Renal cortical epithelial cell (primary cell): ENCODE results near the gene LDHAL6A. TPM values are rescaled to one million over a fixed set of nuclear protein-coding genes. Genes with fewer than 3 reads are reported as not detected.
A peak's percentile ranks its signal among the peaks of the same experiment; 100 is the strongest.

ENCODE experiments used
- DNase-seq: peaks from one replicate; pipeline ENCODE4 v3.0.0-alpha.2; 2011; ENCODE audit warnings: low read depth
- total RNA-seq: library from RNA; depleted of rRNA; stranded (reverse); fragments of >200 nt; gene quantifications from 2 replicates; pipeline ENCODE4 v1.2.3, GENCODE V29; 2014

The LDHAL6A gene
- not detected in 2 replicates for total RNA-seq

- no peak for DNase-seq
Observed at GRCh38 chr11:18455686-18456372, at the start of gene LDHAL6A. TSS of gene LDHAL6A (plus strand) at chr11:18455856. CDS start at chr11:18456681, 825 bp downstream.

GRCh38 chr11:18407400-18407799, 48.3 kb upstream of the LDHAL6A start:
- peak; percentile 49 for DNase-seq

GRCh38 chr11:18408558-18409291, 46.9 kb upstream of the LDHAL6A start:
- peak; percentile 41 for DNase-seq

GRCh38 chr11:18416459-18416858, 39.2 kb upstream of the LDHAL6A start:
- no peak for DNase-seq

- DNase-seq = no peak
Observed at GRCh38 chr11:18419040-18419439, 36.6 kb upstream of the LDHAL6A start.

- DNase-seq = no peak
Observed at GRCh38 chr11:18420067-18420466, 35.6 kb upstream of the LDHAL6A start.

- no peak for DNase-seq
Observed at GRCh38 chr11:18427240-18427639, 28.4 kb upstream of the LDHAL6A start.

GRCh38 chr11:18429332-18429731, 26.3 kb upstream of the LDHAL6A start:
- no peak for DNase-seq

- no peak for DNase-seq
Observed at GRCh38 chr11:18438691-18439090, 17.0 kb upstream of the LDHAL6A start.

GRCh38 chr11:18449251-18449650, 6.4 kb upstream of the LDHAL6A start:
- DNase-seq = no peak

- peak; percentile 10 for DNase-seq
Observed at GRCh38 chr11:18452927-18453326, 2.7 kb upstream of the LDHAL6A start.

- peak; percentile 21 for DNase-seq
Observed at GRCh38 chr11:18457450-18457849, 1.8 kb downstream of the LDHAL6A start.

GRCh38 chr11:18459634-18460033, 4.0 kb downstream of the LDHAL6A start:
- no peak for DNase-seq

- no peak for DNase-seq
Observed at GRCh38 chr11:18461909-18462308, 6.3 kb downstream of the LDHAL6A start.

- no peak for DNase-seq
Observed at GRCh38 chr11:18463439-18463838, 7.8 kb downstream of the LDHAL6A start.

- DNase-seq = no peak
Observed at GRCh38 chr11:18466402-18466801, 10.7 kb downstream of the LDHAL6A start.

- no peak for DNase-seq
Observed at GRCh38 chr11:18468059-18468458, 12.4 kb downstream of the LDHAL6A start.

- DNase-seq = no peak
Observed at GRCh38 chr11:18468961-18469360, 13.3 kb downstream of the LDHAL6A start.

GRCh38 chr11:18471995-18472394, 16.3 kb downstream of the LDHAL6A start:
- DNase-seq = no peak

GRCh38 chr11:18472587-18472986, 16.9 kb downstream of the LDHAL6A start:
- DNase-seq = no peak

- DNase-seq = no peak
Observed at GRCh38 chr11:18479063-18479462, 23.4 kb downstream of the LDHAL6A start.

- no peak for DNase-seq
Observed at GRCh38 chr11:18485913-18486528, 30.4 kb downstream of the LDHAL6A start.

GRCh38 chr11:18490319-18490718, 34.7 kb downstream of the LDHAL6A start:
- peak; percentile 19 for DNase-seq
